ENCODE data around the gene CACFD1. TPM values are rescaled to one million over a fixed set of nuclear protein-coding genes. Genes with fewer than 3 reads are reported as not detected.
A peak's percentile ranks its signal among the peaks of the same experiment; 100 is the strongest.

Gene CACFD1
- total and polyA plus RNA-seq, 10 donors: 4.7 to 14.2 (median 11.9) TPM

DNA sequence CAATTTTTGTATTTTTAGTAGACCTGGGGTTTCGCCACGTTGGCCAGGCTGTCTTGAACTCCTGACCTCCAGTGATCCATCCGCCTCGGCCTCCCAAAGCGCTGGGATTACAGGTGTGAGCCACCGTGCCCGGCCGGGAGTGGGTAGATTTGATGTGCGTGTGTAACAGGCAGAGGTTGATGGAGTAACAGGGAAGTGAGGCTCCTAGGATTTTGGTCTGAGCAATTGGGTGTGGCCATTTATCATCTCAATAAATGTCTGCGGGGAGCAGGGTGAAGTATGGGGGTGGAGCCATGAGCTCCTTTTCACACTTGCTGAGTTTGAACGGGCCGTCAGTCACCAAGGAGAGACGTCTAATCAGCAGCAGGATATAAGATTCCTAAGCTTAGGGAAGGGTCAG is 40.8 kb upstream of the CACFD1 start:
- no peak for DNase-seq
- WGBS, 5 donors: 80 to 89% (median 86%) methylated on average over 13 of the region's 13 CpGs
- H3K27me3 ChIP-seq (replicated peaks in 1 of 7): no peaks in the 10 kb centered on the region
- TF ChIP-seq, protein P1, sequence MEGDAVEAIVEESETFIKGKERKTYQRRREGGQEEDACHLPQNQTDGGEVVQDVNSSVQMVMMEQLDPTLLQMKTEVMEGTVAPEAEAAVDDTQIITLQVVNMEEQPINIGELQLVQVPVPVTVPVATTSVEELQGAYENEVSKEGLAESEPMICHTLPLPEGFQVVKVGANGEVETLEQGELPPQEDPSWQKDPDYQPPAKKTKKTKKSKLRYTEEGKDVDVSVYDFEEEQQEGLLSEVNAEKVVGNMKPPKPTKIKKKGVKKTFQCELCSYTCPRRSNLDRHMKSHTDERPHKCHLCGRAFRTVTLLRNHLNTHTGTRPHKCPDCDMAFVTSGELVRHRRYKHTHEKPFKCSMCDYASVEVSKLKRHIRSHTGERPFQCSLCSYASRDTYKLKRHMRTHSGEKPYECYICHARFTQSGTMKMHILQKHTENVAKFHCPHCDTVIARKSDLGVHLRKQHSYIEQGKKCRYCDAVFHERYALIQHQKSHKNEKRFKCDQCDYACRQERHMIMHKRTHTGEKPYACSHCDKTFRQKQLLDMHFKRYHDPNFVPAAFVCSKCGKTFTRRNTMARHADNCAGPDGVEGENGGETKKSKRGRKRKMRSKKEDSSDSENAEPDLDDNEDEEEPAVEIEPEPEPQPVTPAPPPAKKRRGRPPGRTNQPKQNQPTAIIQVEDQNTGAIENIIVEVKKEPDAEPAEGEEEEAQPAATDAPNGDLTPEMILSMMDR (IDR thresholded peaks at IDR 0.05 in 8 of 11, conservative IDR thresholded peaks at IDR 0.05 in 3 of 11): no peak
- TF ChIP-seq POLR2AphosphoS5 (IDR thresholded peaks at IDR 0.05): no peak
- TF ChIP-seq POLR2A (IDR thresholded peaks at IDR 0.05): no peak
- peaks cover 0 to 23% (median 12%) of the 10 kb centered on the region in 6 donors for H3K36me3 ChIP-seq
- no peaks in the 10 kb centered on the region for H3K9me3 ChIP-seq
- peak overlapping the region in 1 of 8 donors; percentile 87 for H3K4me3 ChIP-seq
- intact Hi-C loops (cut with DNase I; ENCODE audit: low total_unique reads): no loop called here
- H3K4me1 ChIP-seq: peaks cover 13 to 71% (median 46%) of the 10 kb centered on the region in 6 donors
- no peak overlapping the region for H3K27ac ChIP-seq

GRCh38 chr9:133420392-133420827 is 39.4 kb upstream of the CACFD1 start:
- peaks cover 0 to 11% (median 0%) of the 10 kb centered on the region in 7 donors for H3K27me3 ChIP-seq (replicated peaks in 1 of 7)
- no peak for DNase-seq
- intact Hi-C loops (cut with DNase I; ENCODE audit: low total_unique reads): no loop called here
- peak overlapping the region in 6 of 8 donors; percentile 22 to 72 (median 44) for H3K27ac ChIP-seq
- TF ChIP-seq, protein P1 (IDR thresholded peaks at IDR 0.05 in 8 of 11, conservative IDR thresholded peaks at IDR 0.05 in 3 of 11): no peak
- TF ChIP-seq POLR2A (IDR thresholded peaks at IDR 0.05) (no peak), POLR2AphosphoS5 (IDR thresholded peaks at IDR 0.05) (no peak)
- peaks cover 13 to 57% (median 37%) of the 10 kb centered on the region in 6 donors for H3K4me1 ChIP-seq
- WGBS, 5 donors: 41 to 60% (median 44%) methylated on average over 5 of the region's 5 CpGs
- H3K36me3 ChIP-seq: peaks cover 0 to 9% (median under 1%) of the 10 kb centered on the region in 6 donors
- no peaks in the 10 kb centered on the region for H3K9me3 ChIP-seq
- H3K4me3 ChIP-seq: no peak overlapping the region

DNA sequence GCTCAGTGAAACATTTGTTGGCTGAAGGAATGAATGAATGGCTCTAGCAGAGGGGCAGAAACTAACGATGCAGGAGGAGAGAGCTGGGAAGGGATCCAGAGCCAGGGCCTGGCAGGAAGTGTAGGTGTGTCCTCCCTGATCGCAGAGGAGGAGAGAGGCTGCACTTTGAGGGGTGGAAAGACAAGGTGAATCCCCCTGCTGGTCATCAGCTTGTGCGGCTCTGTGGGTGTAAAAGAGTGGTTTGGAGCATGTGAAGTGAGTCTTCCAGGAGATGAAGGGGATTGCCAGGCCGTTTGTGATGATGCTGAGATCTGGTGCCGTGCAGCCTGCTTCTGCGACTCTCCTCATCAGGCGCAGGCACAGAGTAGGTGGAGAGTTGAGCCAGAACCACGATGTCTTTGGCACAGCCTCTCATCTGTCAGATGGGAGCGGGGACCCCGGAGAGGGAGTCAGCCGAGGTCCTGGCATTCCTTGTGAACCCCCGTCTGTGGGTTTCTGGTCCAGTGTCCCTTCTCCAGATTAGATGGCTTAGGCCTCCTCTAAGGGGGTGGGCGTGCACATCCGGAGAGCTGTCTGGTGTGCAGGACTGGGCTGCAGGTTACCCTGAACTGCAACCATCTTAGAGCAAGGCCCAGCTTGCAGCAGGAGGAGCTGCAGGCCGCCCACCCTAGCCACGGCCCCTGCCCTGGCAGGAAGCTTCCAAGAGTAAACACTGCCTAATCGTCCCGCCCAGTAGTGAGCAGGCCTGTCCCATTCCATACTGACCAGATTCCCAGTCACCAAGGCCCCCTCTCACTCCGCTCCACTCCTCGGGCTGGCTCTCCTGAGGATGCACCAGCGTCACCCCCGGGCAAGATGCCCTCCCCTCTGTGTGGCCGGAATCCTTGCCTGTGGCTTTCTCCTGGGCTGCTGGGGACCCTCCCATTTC is 37.9 kb upstream of the CACFD1 start, which contains the start of gene ADAMTS13:
Gene ADAMTS13, plus strand, starts transcription at position 753 of the 928 bp plus-strand sequence. Its CDS starts 77 bp downstream, at position 830.
- WGBS, 5 donors: 61 to 79% (median 70%) methylated on average over 20 to 23 of the region's 23 CpGs
- Histone ChIP-seq H3K36me3 (no peaks in the 10 kb centered on the region), H3K27me3 (replicated peaks in 1 of 7) (peaks cover 0 to 26% (median 6%) of the 10 kb centered on the region in 7 donors), H3K4me3 (no peak within 1 kb of the TSS), H3K9me3 (no peaks in the 10 kb centered on the region), H3K4me1 (peaks cover 1 to 42% (median 22%) of the 10 kb centered on the region in 6 donors), H3K27ac (peak within 1 kb of the TSS in 4 of 8 donors; percentile 44 to 72 (median 47))
- intact Hi-C loops (cut with DNase I; ENCODE audit: low total_unique reads): no loop called here
- no peak for DNase-seq
- TF ChIP-seq, protein P1 (IDR thresholded peaks at IDR 0.05 in 8 of 11, conservative IDR thresholded peaks at IDR 0.05 in 3 of 11): no peak
- TF ChIP-seq POLR2AphosphoS5 (IDR thresholded peaks at IDR 0.05) (no peak), POLR2A (IDR thresholded peaks at IDR 0.05) (no peak)

GRCh38 chr9:133423216-133423615 is 36.6 kb upstream of the CACFD1 start:
- H3K4me1 ChIP-seq: peaks cover 3 to 40% (median 17%) of the 10 kb centered on the region in 6 donors
- H3K36me3 ChIP-seq: no peaks in the 10 kb centered on the region
- intact Hi-C loops (cut with DNase I; ENCODE audit: low total_unique reads): no loop called here
- TF ChIP-seq POLR2AphosphoS5 (IDR thresholded peaks at IDR 0.05): no peak
- no peak for TF ChIP-seq POLR2A (IDR thresholded peaks at IDR 0.05)
- TF ChIP-seq, protein P1 (IDR thresholded peaks at IDR 0.05 in 8 of 11, conservative IDR thresholded peaks at IDR 0.05 in 3 of 11): no peak
- DNase-seq: no peak
- H3K9me3 ChIP-seq: no peaks in the 10 kb centered on the region
- peaks cover 0 to 39% (median 19%) of the 10 kb centered on the region in 7 donors for H3K27me3 ChIP-seq (replicated peaks in 1 of 7)
- WGBS, 5 donors: 51 to 87% (median 82%) methylated on average over 3 of the region's 3 CpGs
- no peak overlapping the region for H3K4me3 ChIP-seq
- H3K27ac ChIP-seq: no peak overlapping the region

Data from spleen (tissue), 11 donors.